ENCODE data around the gene ZBTB12. TPM values are rescaled to one million over a fixed set of nuclear protein-coding genes. Genes with fewer than 3 reads are reported as not detected.

Gene ZBTB12
- total RNA-seq, 1 donor from 2014 or later, result 3.5 TPM

DNA sequence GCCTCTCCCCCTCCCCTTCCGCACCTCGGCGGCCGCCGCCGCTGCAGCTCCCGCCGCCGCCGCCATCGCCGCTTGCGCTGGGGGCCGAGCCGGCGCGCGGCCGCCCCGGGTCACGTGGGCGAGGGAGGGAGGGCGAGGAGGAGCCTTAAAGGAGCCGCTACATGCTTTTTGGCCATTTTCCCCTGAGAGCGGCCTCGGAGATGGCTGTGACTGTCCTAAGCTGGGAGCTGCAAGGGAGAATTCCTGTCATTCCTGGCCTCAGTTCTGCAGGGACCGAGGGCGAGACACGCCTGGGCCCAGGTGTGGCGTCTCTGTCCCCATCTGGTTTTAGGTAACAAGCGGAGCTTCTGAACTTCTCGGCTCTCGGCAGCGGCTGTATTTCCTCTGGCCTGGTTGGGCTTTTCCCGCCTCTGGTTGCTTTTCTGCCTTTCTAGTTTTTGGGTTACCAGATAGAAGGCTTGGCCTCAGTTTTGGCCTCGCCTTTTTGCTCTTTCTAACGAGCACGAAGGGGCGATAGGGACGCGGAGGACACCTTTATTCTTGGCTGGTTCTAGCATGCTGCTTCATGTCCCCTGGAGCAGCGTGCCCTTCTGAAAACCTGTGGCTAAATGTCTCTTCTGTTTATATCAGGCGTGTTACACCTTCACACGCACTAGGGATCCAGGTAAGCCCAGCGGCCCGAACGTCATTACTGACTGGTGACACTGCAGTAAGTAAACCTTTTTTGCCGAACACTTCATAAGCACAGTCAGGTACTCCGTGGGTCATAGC is 4.1 kb downstream of the ZBTB12 start, which contains the start of gene EHMT2:
TSS of gene EHMT2 (minus strand) at position 87 of the 771 bp plus-strand sequence. CDS start at position 66, 21 bp downstream.
- ATAC-seq (peak; percentile 72), DNase-seq (peak; percentile 93)
- H3K36me3 ChIP-seq, result peaks cover 24% of the 10 kb centered on the region
- H3K27me3 ChIP-seq, result no peaks in the 10 kb centered on the region
- H3K9me3 ChIP-seq, result no peaks in the 10 kb centered on the region
- intact Hi-C loops (cut with DNase I), result no loop called here
- H3K4me3 ChIP-seq, result peak within 1 kb of the TSS; percentile 100
- H3K27ac ChIP-seq, result peak within 1 kb of the TSS; percentile 89
- TF ChIP-seq, protein P1, sequence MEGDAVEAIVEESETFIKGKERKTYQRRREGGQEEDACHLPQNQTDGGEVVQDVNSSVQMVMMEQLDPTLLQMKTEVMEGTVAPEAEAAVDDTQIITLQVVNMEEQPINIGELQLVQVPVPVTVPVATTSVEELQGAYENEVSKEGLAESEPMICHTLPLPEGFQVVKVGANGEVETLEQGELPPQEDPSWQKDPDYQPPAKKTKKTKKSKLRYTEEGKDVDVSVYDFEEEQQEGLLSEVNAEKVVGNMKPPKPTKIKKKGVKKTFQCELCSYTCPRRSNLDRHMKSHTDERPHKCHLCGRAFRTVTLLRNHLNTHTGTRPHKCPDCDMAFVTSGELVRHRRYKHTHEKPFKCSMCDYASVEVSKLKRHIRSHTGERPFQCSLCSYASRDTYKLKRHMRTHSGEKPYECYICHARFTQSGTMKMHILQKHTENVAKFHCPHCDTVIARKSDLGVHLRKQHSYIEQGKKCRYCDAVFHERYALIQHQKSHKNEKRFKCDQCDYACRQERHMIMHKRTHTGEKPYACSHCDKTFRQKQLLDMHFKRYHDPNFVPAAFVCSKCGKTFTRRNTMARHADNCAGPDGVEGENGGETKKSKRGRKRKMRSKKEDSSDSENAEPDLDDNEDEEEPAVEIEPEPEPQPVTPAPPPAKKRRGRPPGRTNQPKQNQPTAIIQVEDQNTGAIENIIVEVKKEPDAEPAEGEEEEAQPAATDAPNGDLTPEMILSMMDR (IDR thresholded peaks at IDR 0.05), result no peak
- H3K4me1 ChIP-seq, result peaks cover 20% of the 10 kb centered on the region

- TF ChIP-seq, protein P1 (IDR thresholded peaks at IDR 0.05), result no peak
- ATAC-seq, result no peak
- Histone ChIP-seq H3K4me3 (peak overlapping the region; percentile 100), H3K4me1 (peaks cover 16% of the 10 kb centered on the region), H3K36me3 (peaks cover 32% of the 10 kb centered on the region), H3K27me3 (no peaks in the 10 kb centered on the region), H3K27ac (peak overlapping the region; percentile 66), H3K9me3 (no peaks in the 10 kb centered on the region)
- intact Hi-C loops (cut with DNase I), result no loop called here
- DNase-seq, result no peak
These were observed 4.9 kb downstream of the ZBTB12 start for GRCh38 chr6:31896856-31897611.

DNA sequence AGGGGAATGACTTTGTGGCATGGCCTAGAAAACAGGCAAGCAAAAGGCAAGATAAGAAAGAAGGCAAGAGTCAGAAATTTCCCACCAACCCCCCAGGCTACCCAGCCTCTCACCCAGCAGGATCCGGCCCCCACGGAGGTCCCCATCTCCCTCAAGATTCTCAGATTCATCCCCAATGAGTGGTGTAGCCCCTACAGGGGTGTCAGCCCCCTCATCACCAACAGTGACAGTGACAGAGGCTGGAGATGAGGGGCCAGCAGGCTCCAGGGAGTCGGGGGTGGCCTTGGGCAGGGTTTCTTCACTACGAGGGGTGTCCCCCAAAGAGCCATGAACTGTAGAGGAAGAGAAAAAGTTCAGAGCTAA is 5.4 kb downstream of the ZBTB12 start:
- H3K36me3 ChIP-seq, result peaks cover 37% of the 10 kb centered on the region
- no peak for ATAC-seq
- H3K27ac ChIP-seq, result peak overlapping the region; percentile 66
- intact Hi-C loops (cut with DNase I), result no loop called here
- no peaks in the 10 kb centered on the region for H3K9me3 ChIP-seq
- peaks cover 16% of the 10 kb centered on the region for H3K4me1 ChIP-seq
- TF ChIP-seq, protein P1 (IDR thresholded peaks at IDR 0.05), result no peak
- H3K4me3 ChIP-seq, result peak overlapping the region; percentile 100
- H3K27me3 ChIP-seq, result no peaks in the 10 kb centered on the region
- no peak for DNase-seq

DNA sequence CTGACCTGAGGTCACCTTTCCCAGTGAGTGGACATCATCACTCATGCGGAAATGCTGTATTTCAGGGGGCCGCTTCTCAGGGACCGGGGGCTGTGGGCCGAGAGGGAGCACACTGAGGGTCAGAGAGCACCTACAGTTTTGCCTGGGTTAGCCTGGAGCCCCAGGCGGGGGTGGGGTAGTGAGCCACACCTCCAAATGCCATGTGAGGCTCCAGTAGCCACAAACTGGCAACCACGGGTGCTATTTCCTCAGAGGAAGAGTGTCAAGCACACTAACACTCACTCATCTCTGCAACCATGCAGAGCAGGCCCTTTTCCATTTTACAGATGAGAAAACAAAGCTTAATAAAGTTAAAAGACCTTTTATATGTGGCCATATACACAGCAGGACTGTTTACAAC is 9.1 kb downstream of the ZBTB12 start:
- no peaks in the 10 kb centered on the region for H3K9me3 ChIP-seq
- peaks cover 67% of the 10 kb centered on the region for H3K36me3 ChIP-seq
- ATAC-seq (no peak), DNase-seq (no peak)
- H3K27me3 ChIP-seq, result no peaks in the 10 kb centered on the region
- TF ChIP-seq, protein P1 (IDR thresholded peaks at IDR 0.05), result no peak
- no peak overlapping the region for H3K4me3 ChIP-seq
- H3K4me1 ChIP-seq, result peaks cover 6% of the 10 kb centered on the region
- intact Hi-C loops (cut with DNase I), result no loop called here
- H3K27ac ChIP-seq, result no peak overlapping the region

DNA sequence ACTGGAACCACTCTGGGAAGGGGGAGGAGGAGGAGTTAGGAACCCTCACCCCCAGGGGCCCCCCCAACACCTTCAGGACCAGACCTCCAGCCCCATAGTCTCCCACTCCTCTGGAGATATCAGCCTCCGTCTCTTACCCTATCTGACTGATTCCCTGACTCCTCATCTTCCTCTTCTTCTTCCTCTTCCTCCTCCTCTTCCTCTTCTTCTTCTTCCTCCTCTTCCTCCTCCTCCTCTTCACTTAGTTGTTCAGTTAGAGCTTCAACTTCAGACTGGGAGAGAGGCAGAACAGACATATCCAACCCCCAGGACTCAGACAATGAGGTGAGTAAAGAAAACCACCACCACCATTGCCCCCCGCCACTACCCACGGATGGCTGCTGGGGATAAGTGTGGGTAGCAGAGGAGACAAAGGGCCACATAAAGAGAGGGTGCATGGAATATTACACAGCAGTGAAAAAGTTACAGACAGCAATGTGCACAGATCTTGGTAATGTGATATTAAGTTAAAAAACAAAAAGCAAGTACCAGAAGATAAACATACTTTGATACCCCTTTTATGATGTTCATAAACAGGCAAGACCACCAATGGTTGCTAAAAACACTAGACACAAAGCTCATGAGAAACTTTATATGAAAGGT is 12.4 kb downstream of the ZBTB12 start:
- DNase-seq, result no peak
- Histone ChIP-seq H3K36me3 (peaks cover 84% of the 10 kb centered on the region), H3K4me3 (no peak overlapping the region), H3K27me3 (no peaks in the 10 kb centered on the region), H3K4me1 (no peaks in the 10 kb centered on the region), H3K9me3 (no peaks in the 10 kb centered on the region), H3K27ac (no peak overlapping the region)
- intact Hi-C loops (cut with DNase I), result no loop called here
- ATAC-seq, result no peak
- TF ChIP-seq, protein P1 (IDR thresholded peaks at IDR 0.05), result no peak

Measured in upper lobe of right lung (tissue), 1 donor.